GM23338 (cell line): Measurements from ENCODE around the gene PDHX.
"Not testable (repeated sequence)": the region's sequence is repeated elsewhere in the genome, so short reads cannot be mapped to it uniquely, and the experiment has no call there.

Experiments used
- CREB1 ChIP-seq: fragments of 250-450 bp; sonication (Bioruptor Pico); IDR thresholded peaks from 2 replicates; pipeline ENCODE4 v1.5.0; 2020; ENCODE audit warnings: low read depth, mild to moderate bottlenecking, moderate library complexity
- EZH2 ChIP-seq: fragments of 200-600 bp; sonication (generic); IDR thresholded peaks from one replicate; pipeline ENCODE4 v1.8.0; 2017; ENCODE audit warnings: antibody characterized with exemption, mild to moderate bottlenecking, low read depth; ENCODE audit not compliant: unreplicated experiment
- EZH2phosphoT487 ChIP-seq: fragments of 200-600 bp; sonication (generic); IDR thresholded peaks from one replicate; pipeline ENCODE4 v1.8.1; 2018; ENCODE audit warnings: antibody characterized with exemption; ENCODE audit not compliant: unreplicated experiment
- JUNB ChIP-seq: IDR thresholded peaks from one replicate; pipeline ENCODE4 v1.6.1; 2016; ENCODE audit warnings: antibody characterized with exemption; ENCODE audit not compliant: unreplicated experiment
- NANOG ChIP-seq: IDR thresholded peaks from 2 replicates; pipeline ENCODE4 v1.6.1; 2016; ENCODE audit warnings: antibody characterized with exemption, borderline replicate concordance
- POLR2AphosphoS5 ChIP-seq: IDR thresholded peaks from 2 replicates; pipeline ENCODE4 v1.6.1; 2016; ENCODE audit warnings: antibody characterized with exemption, low read depth
- STAT1 ChIP-seq: IDR thresholded peaks from one replicate; pipeline ENCODE4 v1.6.1; 2016; ENCODE audit warnings: antibody characterized with exemption; ENCODE audit not compliant: unreplicated experiment
- ZNF114 ChIP-seq: fragments of 250-450 bp; sonication (Bioruptor Pico); IDR thresholded peaks from 2 replicates; pipeline ENCODE4 v1.5.0; 2020; ENCODE audit warnings: mild to moderate bottlenecking, moderate library complexity
- ZNF331 ChIP-seq: fragments of 250-450 bp; sonication (Bioruptor Pico); IDR thresholded peaks from 2 replicates; pipeline ENCODE4 v1.5.0; 2020; ENCODE audit warnings: low read depth, mild to moderate bottlenecking, moderate library complexity
- TF ChIP-seq, protein P1 (sequence below), 2 experiments: fragments of 200-600 bp in 1 of 2; sonication (generic) in 1 of 2; conservative IDR thresholded peaks; 2 replicates each; pipeline versions ENCODE4 v1.5.1 to v1.6.1; 2016 to 2017; ENCODE audit warnings: antibody characterized with exemption in 2 of 2, low read depth in 2 of 2, mild to moderate bottlenecking in 2 of 2, moderate library complexity in 1 of 2
- TF ChIP-seq, protein P2 (sequence below): IDR thresholded peaks from one replicate; pipeline ENCODE4 v1.6.1; 2018; ENCODE audit warnings: antibody characterized with exemption; ENCODE audit not compliant: unreplicated experiment
- TF ChIP-seq, protein P3 (sequence below): IDR thresholded peaks from 2 replicates; pipeline ENCODE4 v1.6.1; 2016; ENCODE audit warnings: antibody characterized with exemption

DNA sequence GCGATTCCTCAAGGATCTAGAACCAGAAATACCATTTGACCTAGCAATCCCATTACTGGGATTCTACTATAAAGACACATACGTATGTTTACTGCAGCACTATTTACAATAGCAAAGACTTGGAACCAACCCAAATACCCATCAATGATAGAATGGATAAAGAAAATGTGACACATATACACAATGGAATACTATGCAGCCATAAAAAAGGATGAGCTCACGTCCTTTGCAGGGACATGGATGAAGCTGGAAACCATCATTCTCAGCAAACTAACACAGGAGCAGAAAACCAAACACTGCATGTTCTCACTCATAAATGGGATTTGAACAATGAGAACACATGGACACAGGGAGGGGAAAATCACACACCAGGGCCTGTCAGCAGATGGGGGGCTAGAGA, 20.2 kb upstream of the PDHX start:
- not testable (repeated sequence) for TF ChIP-seq POLR2AphosphoS5; EZH2; CREB1 (CRISPR knock-in tag); NANOG; EZH2phosphoT487; JUNB; STAT1; ZNF331; ZNF114 (CRISPR knock-in tag)
- TF ChIP-seq, protein P1, sequence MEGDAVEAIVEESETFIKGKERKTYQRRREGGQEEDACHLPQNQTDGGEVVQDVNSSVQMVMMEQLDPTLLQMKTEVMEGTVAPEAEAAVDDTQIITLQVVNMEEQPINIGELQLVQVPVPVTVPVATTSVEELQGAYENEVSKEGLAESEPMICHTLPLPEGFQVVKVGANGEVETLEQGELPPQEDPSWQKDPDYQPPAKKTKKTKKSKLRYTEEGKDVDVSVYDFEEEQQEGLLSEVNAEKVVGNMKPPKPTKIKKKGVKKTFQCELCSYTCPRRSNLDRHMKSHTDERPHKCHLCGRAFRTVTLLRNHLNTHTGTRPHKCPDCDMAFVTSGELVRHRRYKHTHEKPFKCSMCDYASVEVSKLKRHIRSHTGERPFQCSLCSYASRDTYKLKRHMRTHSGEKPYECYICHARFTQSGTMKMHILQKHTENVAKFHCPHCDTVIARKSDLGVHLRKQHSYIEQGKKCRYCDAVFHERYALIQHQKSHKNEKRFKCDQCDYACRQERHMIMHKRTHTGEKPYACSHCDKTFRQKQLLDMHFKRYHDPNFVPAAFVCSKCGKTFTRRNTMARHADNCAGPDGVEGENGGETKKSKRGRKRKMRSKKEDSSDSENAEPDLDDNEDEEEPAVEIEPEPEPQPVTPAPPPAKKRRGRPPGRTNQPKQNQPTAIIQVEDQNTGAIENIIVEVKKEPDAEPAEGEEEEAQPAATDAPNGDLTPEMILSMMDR (conservative IDR thresholded peaks at IDR 0.05; ENCODE audit: low read depth in 2 of 2) = not testable (repeated sequence)
- TF ChIP-seq, protein P2, sequence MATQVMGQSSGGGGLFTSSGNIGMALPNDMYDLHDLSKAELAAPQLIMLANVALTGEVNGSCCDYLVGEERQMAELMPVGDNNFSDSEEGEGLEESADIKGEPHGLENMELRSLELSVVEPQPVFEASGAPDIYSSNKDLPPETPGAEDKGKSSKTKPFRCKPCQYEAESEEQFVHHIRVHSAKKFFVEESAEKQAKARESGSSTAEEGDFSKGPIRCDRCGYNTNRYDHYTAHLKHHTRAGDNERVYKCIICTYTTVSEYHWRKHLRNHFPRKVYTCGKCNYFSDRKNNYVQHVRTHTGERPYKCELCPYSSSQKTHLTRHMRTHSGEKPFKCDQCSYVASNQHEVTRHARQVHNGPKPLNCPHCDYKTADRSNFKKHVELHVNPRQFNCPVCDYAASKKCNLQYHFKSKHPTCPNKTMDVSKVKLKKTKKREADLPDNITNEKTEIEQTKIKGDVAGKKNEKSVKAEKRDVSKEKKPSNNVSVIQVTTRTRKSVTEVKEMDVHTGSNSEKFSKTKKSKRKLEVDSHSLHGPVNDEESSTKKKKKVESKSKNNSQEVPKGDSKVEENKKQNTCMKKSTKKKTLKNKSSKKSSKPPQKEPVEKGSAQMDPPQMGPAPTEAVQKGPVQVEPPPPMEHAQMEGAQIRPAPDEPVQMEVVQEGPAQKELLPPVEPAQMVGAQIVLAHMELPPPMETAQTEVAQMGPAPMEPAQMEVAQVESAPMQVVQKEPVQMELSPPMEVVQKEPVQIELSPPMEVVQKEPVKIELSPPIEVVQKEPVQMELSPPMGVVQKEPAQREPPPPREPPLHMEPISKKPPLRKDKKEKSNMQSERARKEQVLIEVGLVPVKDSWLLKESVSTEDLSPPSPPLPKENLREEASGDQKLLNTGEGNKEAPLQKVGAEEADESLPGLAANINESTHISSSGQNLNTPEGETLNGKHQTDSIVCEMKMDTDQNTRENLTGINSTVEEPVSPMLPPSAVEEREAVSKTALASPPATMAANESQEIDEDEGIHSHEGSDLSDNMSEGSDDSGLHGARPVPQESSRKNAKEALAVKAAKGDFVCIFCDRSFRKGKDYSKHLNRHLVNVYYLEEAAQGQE = not testable (repeated sequence)
- TF ChIP-seq, protein P3, sequence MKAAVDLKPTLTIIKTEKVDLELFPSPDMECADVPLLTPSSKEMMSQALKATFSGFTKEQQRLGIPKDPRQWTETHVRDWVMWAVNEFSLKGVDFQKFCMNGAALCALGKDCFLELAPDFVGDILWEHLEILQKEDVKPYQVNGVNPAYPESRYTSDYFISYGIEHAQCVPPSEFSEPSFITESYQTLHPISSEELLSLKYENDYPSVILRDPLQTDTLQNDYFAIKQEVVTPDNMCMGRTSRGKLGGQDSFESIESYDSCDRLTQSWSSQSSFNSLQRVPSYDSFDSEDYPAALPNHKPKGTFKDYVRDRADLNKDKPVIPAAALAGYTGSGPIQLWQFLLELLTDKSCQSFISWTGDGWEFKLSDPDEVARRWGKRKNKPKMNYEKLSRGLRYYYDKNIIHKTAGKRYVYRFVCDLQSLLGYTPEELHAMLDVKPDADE = not testable (repeated sequence)
